ENCODE measurements around the gene LRRC75A.
A peak's percentile ranks its signal among the peaks of the same experiment; 100 is the strongest.

LRRC75A gene

DNA sequence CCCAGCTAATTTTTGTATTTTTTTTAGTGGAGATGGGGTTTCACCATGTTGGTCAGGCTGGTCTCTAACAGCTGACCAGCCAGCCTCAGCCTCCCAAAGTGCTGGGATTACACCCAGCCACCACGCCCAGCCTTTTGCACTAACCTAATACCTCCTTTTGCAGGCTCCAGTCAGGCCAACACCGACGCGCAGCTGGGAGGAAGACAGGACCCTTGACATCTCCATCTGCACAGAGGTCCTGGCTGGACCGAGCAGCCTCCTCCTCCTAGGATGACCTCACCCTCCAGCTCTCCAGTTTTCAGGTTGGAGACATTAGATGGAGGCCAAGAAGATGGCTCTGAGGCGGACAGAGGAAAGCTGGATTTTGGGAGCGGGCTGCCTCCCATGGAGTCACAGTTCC is 74.6 kb downstream of the LRRC75A start:
- TF ChIP-seq POLR2AphosphoS5 (IDR thresholded peaks at IDR 0.05; ENCODE audit: low read depth, low read length) = no peak
- TF ChIP-seq, protein P1, sequence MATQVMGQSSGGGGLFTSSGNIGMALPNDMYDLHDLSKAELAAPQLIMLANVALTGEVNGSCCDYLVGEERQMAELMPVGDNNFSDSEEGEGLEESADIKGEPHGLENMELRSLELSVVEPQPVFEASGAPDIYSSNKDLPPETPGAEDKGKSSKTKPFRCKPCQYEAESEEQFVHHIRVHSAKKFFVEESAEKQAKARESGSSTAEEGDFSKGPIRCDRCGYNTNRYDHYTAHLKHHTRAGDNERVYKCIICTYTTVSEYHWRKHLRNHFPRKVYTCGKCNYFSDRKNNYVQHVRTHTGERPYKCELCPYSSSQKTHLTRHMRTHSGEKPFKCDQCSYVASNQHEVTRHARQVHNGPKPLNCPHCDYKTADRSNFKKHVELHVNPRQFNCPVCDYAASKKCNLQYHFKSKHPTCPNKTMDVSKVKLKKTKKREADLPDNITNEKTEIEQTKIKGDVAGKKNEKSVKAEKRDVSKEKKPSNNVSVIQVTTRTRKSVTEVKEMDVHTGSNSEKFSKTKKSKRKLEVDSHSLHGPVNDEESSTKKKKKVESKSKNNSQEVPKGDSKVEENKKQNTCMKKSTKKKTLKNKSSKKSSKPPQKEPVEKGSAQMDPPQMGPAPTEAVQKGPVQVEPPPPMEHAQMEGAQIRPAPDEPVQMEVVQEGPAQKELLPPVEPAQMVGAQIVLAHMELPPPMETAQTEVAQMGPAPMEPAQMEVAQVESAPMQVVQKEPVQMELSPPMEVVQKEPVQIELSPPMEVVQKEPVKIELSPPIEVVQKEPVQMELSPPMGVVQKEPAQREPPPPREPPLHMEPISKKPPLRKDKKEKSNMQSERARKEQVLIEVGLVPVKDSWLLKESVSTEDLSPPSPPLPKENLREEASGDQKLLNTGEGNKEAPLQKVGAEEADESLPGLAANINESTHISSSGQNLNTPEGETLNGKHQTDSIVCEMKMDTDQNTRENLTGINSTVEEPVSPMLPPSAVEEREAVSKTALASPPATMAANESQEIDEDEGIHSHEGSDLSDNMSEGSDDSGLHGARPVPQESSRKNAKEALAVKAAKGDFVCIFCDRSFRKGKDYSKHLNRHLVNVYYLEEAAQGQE (IDR thresholded peaks at IDR 0.05; ENCODE audit: insufficient read depth in 1 of 2, low read depth in 2 of 2, low read length in 2 of 2) = no peak
- TF ChIP-seq FOXP2 (optimal IDR thresholded peaks at IDR 0.05; ENCODE audit: borderline replicate concordance, extremely low read depth, extremely low read length, insufficient read depth) = no peak
- no peak for TF ChIP-seq SIN3A (IDR thresholded peaks at IDR 0.05; ENCODE audit: borderline replicate concordance, insufficient read depth, low read length)
- no peak for TF ChIP-seq TAF1 (IDR thresholded peaks at IDR 0.05; ENCODE audit: borderline replicate concordance, insufficient read depth, low read length)

DNA sequence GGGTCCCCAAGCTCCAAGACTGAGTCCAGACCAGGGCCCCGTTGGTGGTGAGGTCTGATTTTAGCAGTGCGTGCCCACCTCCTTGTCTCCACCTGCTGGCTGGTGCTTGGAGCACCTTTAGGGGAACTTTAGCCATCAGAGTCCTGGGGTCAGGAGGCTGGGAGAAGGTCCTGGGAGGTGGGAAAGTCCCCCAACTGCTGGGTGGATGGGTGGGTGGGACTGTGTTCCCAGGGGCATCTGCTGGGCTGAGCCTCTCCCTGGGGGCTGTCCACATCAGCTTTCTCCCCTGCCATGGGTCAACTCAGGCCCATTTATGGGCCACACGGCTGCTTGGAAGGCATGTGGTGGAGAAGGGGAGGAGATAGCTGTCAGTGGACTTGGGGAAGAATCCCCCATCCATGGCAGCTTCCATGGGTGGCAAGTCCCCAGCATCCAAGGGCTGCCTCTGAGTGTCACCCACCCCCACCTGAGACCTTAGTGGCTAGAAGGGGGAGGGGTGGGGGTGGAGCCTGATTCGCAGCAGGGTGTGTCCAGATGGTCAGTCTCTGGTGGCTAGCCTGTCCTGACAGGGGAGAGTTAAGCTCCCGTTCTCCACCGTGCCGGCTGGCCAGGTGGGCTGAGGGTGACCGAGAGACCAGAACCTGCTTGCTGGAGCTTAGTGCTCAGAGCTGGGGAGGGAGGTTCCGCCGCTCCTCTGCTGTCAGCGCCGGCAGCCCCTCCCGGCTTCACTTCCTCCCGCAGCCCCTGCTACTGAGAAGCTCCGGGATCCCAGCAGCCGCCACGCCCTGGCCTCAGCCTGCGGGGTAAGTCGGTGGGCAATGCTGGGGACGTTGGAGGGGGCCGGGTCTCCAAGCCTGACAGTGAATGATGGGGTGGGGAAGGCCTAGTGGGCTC is 76.7 kb downstream of the LRRC75A start, which contains the start of gene TRPV2:
TSS of gene TRPV2 (plus strand) at position 541 of the 894 bp plus-strand sequence. CDS start 2,098 bp downstream, outside the sequence.
- TF ChIP-seq SIN3A (IDR thresholded peaks at IDR 0.05; ENCODE audit: borderline replicate concordance, insufficient read depth, low read length) = 0 out of 2 replicates have a peak, but pooled peaks have one; percentile 28
- peak; percentile 66; the same call in 1 of the 2 replicates for TF ChIP-seq POLR2AphosphoS5 (IDR thresholded peaks at IDR 0.05; ENCODE audit: low read depth, low read length)
- no peak for TF ChIP-seq TAF1 (IDR thresholded peaks at IDR 0.05; ENCODE audit: borderline replicate concordance, insufficient read depth, low read length)
- TF ChIP-seq, protein P1 (IDR thresholded peaks at IDR 0.05; ENCODE audit: insufficient read depth in 1 of 2, low read depth in 2 of 2, low read length in 2 of 2) = no peak
- peak; percentile 29 for TF ChIP-seq FOXP2 (optimal IDR thresholded peaks at IDR 0.05; ENCODE audit: borderline replicate concordance, extremely low read depth, extremely low read length, insufficient read depth)

DNA sequence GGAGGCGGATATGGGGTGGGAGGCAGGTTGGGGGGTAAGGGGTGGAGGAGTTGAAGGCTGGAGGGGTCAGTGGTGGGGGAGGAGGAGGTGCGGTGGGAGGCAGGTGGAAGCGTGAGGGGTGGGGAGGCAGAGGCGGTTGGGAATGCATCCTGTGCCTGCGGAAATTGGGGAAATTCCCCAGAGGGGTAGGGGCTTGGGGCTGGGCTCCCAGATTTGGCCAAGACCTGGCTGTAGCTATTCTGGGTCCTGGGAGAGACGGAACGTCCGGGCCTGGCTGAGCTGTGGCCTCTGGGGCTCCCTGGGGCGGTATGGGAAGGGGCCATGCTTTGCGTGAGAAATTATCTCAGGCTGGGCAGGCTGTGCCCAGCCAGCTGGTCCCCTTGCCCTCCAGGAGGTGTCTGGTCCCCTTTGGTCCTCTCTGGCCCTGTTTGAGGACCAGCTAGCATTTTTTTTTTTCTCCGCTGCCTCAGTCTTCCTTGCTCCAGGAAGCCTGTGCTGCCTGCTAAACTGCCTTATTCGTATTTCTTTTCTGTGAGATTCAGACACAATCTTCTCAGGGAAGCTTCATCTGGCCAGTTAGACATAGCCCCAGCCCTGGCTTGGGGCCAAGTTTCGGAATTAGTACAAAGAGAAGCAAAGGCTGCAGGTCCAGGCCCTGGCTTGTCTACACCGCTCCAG is 83.9 kb downstream of the LRRC75A start:
- TF ChIP-seq, protein P1 (IDR thresholded peaks at IDR 0.05; ENCODE audit: insufficient read depth in 1 of 2, low read depth in 2 of 2, low read length in 2 of 2) = no peak
- no peak for TF ChIP-seq TAF1 (IDR thresholded peaks at IDR 0.05; ENCODE audit: borderline replicate concordance, insufficient read depth, low read length)
- TF ChIP-seq POLR2AphosphoS5 (IDR thresholded peaks at IDR 0.05; ENCODE audit: low read depth, low read length) = no peak
- TF ChIP-seq SIN3A (IDR thresholded peaks at IDR 0.05; ENCODE audit: borderline replicate concordance, insufficient read depth, low read length) = no peak
- TF ChIP-seq FOXP2 (optimal IDR thresholded peaks at IDR 0.05; ENCODE audit: borderline replicate concordance, extremely low read depth, extremely low read length, insufficient read depth) = no peak

DNA sequence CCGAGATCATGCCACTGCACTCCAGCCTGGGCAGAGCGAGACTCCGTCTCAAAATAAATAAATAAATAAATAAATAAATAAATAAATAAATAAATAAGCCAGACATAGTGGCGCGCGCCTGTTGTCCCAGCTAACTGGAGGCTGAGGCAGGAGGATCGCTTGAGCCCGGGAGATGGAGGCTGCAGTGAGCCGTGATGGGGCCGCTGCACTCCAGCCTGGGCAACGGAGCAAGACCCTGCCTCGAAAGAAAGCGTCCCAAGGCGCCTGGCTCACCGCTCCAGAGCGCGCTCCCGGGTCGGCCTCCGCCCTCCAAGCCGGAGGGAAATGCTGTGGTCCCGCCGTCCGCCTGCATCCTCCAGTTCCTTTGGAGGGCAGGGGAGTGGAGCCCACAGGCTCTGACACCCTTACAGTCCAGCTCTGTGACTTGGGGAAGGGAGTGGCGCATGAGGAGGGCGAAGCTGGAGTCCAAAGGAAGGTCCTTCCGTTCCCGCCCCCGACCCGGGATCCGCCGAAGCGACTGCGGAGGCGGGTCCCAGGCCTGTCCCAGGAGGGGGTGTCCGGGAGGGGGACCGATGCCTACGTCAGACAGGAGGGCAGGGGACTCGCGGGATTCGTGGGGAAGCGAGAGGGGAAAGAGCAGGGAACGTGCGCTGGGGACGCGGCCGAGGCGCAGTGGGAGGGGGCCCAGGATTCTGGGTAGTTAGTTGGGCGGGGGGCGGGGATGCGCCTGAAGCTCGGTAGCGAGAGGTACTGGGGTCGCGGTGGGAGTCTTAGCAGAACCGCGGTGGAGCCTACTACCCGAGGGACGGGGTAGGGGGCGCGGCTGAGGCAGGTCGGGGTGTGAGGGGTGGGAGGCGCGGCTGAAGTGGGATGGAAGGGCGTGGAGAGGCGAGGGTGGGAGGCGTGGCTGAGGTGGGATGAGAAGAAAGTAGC is 85.0 kb downstream of the LRRC75A start:
- no peak for TF ChIP-seq POLR2AphosphoS5 (IDR thresholded peaks at IDR 0.05; ENCODE audit: low read depth, low read length)
- no peak for TF ChIP-seq SIN3A (IDR thresholded peaks at IDR 0.05; ENCODE audit: borderline replicate concordance, insufficient read depth, low read length)
- TF ChIP-seq, protein P1 (IDR thresholded peaks at IDR 0.05; ENCODE audit: insufficient read depth in 1 of 2, low read depth in 2 of 2, low read length in 2 of 2) = no peak
- TF ChIP-seq FOXP2 (optimal IDR thresholded peaks at IDR 0.05; ENCODE audit: borderline replicate concordance, extremely low read depth, extremely low read length, insufficient read depth) = no peak
